HG02852 (cell line): ENCODE results near the gene VARS2.
"Not testable (repeated sequence)": the region's sequence is repeated elsewhere in the genome, so short reads cannot be mapped to it uniquely, and the experiment has no call there.

Experiments
- ATAC-seq: cut with Tn5 transposase; IDR thresholded peaks from one replicate; pipeline ENCODE4 v1.9.1; 2021; ENCODE audit warnings: mild to moderate bottlenecking, moderate library complexity; ENCODE audit not compliant: unreplicated experiment

The VARS2 gene

GRCh38 chr6:30927080-30927479, 13.0 kb downstream of the VARS2 start:
- ATAC-seq: not testable (repeated sequence)

- no peak for ATAC-seq
Observed at GRCh38 chr6:30928677-30929076, 14.6 kb downstream of the VARS2 start.

- ATAC-seq: no peak
Observed at GRCh38 chr6:30930506-30930905, 16.5 kb downstream of the VARS2 start.

GRCh38 chr6:30931272-30931671, 17.2 kb downstream of the VARS2 start:
- no peak for ATAC-seq

- no peak for ATAC-seq
Observed at GRCh38 chr6:30931969-30932645, 18.1 kb downstream of the VARS2 start, which contains the start of gene SFTA2. Gene SFTA2, minus strand, starts transcription at chr6:30932170. Its CDS starts 74 bp downstream, at chr6:30932096.

GRCh38 chr6:30932665-30933365, 18.8 kb downstream of the VARS2 start:
- ATAC-seq: no peak

- ATAC-seq: no peak
Observed at GRCh38 chr6:30935018-30935417, 21.0 kb downstream of the VARS2 start.

- no peak for ATAC-seq
Observed at GRCh38 chr6:30937265-30937664, 23.2 kb downstream of the VARS2 start.

GRCh38 chr6:30938730-30939129, 24.7 kb downstream of the VARS2 start:
- no peak for ATAC-seq

GRCh38 chr6:30939473-30939872, 25.4 kb downstream of the VARS2 start:
- ATAC-seq: no peak

- ATAC-seq: no peak
Observed at GRCh38 chr6:30940361-30940986, 26.4 kb downstream of the VARS2 start, which contains the start of gene MUCL3. Gene MUCL3, plus strand, starts transcription at chr6:30940973. Its CDS starts 27 bp downstream, at chr6:30941000.

- ATAC-seq: no peak
Observed at GRCh38 chr6:30942338-30943060, 28.5 kb downstream of the VARS2 start.

GRCh38 chr6:30944051-30944450, 30.0 kb downstream of the VARS2 start:
- ATAC-seq: no peak

GRCh38 chr6:30945281-30945680, 31.2 kb downstream of the VARS2 start:
- no peak for ATAC-seq

- no peak for ATAC-seq
Observed at GRCh38 chr6:30947231-30947630, 33.2 kb downstream of the VARS2 start.

GRCh38 chr6:30948811-30949210, 34.8 kb downstream of the VARS2 start:
- ATAC-seq: no peak

GRCh38 chr6:30951907-30952469, 38.0 kb downstream of the VARS2 start:
- ATAC-seq: no peak

- ATAC-seq: no peak
Observed at GRCh38 chr6:30954631-30955366, 40.8 kb downstream of the VARS2 start.

- peak; percentile 59 for ATAC-seq
Observed at GRCh38 chr6:30955367-30956042, 41.5 kb downstream of the VARS2 start.

GRCh38 chr6:30957716-30958115, 43.7 kb downstream of the VARS2 start:
- ATAC-seq: no peak
